ENCODE data around the gene APBB1IP.
"Not testable (repeated sequence)": the region's sequence is repeated elsewhere in the genome, so short reads cannot be mapped to it uniquely, and the experiment has no call there.

APBB1IP gene

GRCh38 chr10:26477501-26477900 is 39.4 kb downstream of the APBB1IP start:
- no peak for DNase-seq (ENCODE audit: low read depth in 2 of 2)

DNA sequence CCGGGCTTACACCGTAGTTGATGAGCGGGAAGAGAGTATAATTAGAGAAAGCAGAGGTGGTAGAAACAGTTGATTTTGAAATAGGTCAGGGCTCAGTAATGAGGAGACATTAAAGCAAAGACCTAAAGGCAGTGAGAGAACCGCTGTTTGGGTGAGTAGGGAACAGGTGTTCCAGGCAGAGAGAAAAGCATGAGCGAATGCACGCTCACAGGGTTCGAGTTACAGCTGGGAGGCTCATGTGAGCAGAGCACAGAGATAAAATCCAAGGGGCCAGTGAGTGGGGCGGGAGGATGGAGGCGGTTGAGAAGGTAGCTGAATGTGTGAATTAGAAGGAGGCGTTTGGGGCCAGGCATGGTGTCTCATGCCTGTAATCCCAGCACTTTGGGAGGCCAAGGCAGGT is 39.9 kb downstream of the APBB1IP start:
- DNase-seq (ENCODE audit: low read depth in 2 of 2) = no peak

GRCh38 chr10:26479766-26480492 is 41.8 kb downstream of the APBB1IP start:
- no peak for DNase-seq (ENCODE audit: low read depth in 2 of 2)

GRCh38 chr10:26481315-26481692 is 43.2 kb downstream of the APBB1IP start:
- DNase-seq (ENCODE audit: low read depth in 2 of 2) = no peak

- no peak for DNase-seq (ENCODE audit: low read depth in 2 of 2)
These were observed 43.9 kb downstream of the APBB1IP start for GRCh38 chr10:26481914-26482550.

DNA sequence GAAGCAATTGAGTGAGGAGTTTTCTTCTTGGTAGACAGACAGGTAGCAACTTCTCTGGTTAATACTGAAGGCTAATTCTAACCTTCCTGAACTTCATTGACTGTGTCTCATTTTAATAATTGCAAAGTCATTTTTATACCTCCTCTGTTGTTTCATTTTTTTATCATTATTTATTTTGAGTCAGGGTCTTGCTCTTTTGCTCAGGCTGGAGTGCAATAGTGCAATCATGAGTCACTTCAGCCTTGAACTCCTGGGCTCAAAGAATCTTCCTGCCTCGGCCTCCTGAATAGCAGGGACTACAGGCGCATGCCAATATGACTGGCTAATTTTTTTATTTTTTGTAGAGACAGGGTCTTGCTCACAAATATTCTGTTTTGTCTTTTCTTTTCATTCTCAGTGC is 45.4 kb downstream of the APBB1IP start:
- DNase-seq (ENCODE audit: low read depth in 2 of 2) = no peak

DNA sequence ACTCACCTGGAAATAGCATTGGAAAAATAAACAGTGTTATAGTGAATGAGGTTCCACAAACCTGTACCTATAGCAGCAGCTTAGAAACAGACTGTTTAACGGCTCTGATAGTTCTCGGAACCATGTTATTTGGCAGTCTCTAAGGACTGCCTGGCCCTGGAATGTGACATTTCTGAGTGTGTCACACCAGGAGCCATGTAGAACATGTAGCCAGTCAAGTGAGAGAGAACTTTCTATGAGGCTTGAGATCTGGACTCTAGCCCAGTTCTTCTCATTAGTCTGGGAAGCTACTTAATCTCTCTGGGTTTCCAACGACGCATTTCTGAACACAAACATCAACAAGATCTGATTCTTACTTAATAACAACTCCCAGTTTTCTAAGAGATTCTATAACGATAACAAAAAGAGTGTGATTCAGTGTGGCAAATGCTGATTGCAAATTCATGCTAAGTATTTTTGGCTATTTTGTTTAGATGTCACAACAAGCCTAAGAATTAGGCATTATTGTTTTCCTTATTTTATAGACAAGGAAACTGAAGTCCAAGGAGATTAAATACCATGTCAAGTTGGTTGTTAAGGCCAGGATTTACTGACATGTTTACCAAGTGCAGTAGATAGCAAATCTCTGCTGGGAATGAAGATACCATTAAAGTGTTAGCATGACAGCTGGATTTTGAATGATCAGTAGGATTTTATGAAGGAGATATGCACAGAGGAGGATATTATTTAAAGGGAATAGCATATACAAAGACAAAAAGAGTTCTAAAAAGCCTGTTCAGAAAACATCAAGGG is 47.2 kb downstream of the APBB1IP start:
- no peak for DNase-seq (ENCODE audit: low read depth in 2 of 2)

DNA sequence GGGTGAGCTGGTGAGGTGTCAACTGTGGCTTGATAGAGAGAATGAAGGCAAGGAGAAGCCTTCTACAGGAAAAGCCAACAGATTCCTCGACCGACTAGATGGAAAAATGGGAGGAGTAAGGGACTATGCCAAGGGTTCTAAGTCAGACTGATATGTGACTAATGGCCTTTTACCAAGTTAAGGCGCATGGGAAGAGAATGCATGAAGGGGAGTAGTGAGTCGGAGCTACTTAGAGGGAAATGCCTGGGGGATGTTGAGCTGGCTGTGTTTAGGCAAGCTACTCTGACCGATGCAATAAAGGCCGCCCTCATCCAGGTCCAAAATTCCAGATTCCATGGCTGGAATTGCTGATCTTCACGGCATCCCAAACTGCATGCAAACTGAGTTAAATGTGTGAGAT is 48.2 kb downstream of the APBB1IP start:
- no peak for DNase-seq (ENCODE audit: low read depth in 2 of 2)

- DNase-seq (ENCODE audit: low read depth in 2 of 2) = peak; percentile 58 to 62
These were observed 49.1 kb downstream of the APBB1IP start for GRCh38 chr10:26486990-26487850.

GRCh38 chr10:26488344-26488743 is 50.2 kb downstream of the APBB1IP start:
- no peak for DNase-seq (ENCODE audit: low read depth in 2 of 2)

GRCh38 chr10:26489081-26489480 is 50.9 kb downstream of the APBB1IP start:
- DNase-seq (ENCODE audit: low read depth in 2 of 2) = no peak

GRCh38 chr10:26490367-26490766 is 52.2 kb downstream of the APBB1IP start:
- not testable (repeated sequence) for DNase-seq (ENCODE audit: low read depth in 2 of 2)

DNA sequence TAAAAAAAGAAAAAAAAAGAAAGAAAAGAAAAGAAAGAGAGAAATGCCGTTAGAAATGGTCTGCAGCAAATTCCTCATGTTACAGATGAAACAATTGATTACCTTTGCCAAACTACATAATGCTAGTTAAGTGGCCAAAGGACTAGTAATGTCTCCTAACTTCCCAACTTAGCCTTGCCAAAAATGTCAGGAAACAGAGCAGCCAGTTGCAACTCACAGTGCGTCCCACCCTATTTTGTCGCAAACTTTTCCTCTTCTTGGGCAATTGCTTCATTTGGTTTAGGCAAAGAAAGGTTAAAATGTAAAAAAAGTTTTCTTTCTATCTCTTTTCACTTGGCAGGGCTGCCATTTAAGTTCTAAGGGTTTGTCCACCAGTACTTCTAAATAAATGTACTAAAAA is 53.1 kb downstream of the APBB1IP start:
- DNase-seq (ENCODE audit: low read depth in 2 of 2) = no peak

DNA sequence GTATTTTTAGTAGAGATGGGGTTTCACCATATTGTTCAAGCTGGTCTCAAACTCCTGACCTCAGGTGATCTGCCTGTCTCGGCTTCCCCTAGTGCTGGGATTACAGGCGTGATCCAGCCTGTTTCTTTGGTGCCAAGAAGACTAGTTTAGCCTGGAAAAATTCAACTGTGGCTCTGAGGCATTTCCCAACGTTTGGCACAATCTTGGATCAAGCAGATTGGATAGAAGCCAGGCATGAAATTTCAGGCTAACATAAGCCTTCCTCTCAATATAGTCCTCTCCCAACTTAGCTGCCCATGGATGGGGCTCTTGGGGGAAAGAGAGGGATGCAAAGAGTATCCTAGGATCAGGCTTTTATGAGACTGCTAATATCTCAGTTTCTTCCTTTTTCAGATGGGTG is 53.8 kb downstream of the APBB1IP start:
- no peak for DNase-seq (ENCODE audit: low read depth in 2 of 2)

DNA sequence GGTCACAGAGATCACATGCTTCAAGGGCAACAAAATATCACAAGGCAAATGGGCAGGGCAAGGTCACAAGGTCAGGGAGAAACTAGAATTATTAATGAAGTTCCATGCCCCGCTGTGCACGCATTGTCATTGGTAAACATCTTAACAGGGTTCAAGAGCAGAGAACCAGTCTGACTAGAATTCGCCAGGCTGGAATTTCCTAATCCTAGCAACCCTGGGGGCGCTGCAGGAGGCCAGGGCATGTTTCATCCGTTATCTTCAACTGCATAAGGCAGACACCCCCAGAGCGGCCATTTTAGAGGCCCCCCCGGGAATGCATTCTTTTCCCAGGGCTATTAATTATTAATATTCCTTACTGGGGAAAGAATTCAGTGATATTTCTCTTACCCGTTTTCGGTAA is 54.6 kb downstream of the APBB1IP start:
- not testable (repeated sequence) for DNase-seq (ENCODE audit: low read depth in 2 of 2)

DNA sequence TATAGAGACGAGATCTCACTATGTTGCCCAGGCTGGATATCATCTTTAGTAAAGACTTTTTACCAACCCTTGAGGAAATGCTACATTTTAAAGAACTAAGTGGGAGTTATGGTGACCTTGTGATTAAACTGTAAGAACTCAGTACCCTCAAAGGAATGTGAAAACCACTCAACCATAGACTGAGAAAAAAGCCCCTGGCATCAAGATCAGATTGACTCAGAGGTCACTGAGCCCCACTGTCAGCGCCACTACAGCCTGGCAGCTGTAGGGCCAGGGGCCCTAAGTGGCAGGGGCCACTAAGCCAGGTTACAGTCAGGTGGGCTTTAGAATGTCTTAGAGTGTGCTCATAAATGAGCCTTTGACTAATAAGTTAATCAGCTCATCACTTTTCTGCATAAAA is 55.9 kb downstream of the APBB1IP start:
- DNase-seq (ENCODE audit: low read depth in 2 of 2) = no peak

DNA sequence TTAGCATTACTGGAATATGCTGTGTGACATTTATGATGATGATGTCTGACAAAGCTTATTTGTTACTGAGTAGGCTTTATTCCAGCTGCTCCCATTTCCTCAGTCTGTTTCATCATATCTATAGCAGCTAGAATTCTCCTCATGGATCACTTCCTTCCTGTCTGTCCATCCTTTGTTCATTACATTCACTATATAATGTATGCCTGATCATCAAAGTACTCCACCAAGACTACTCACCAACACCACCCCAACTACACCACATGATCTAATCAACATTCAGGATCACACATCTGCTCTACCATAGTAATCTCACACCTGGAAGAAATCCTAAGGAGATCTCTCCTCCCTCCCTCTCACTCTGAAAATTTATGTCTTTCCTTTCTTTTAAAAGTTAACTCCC is 61.3 kb downstream of the APBB1IP start:
- DNase-seq (ENCODE audit: low read depth in 2 of 2) = no peak

GRCh38 chr10:26502986-26503385 is 64.8 kb downstream of the APBB1IP start:
- DNase-seq (ENCODE audit: low read depth in 2 of 2) = no peak

DNA sequence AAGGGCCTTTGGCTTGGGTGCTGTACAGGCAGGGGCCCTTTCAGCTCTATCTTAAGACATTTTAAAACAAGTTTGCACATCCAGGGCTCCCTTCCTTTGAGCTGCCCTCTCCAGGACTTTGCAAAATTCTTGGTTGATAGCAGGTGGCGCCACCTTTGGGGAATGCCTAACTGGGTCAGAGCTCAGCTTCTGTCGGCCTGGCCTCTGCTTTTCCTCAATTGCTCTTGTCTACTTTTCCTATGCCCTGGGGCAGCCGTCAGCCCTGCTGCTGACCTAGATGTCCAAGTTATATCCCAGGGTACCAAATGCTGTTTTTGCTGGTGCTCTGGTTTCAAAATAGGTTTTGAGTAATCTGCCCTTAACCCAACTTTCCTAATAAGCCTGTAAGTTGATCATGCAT is 65.8 kb downstream of the APBB1IP start:
- no peak for DNase-seq (ENCODE audit: low read depth in 2 of 2)

GRCh38 chr10:26504429-26504828 is 66.3 kb downstream of the APBB1IP start:
- not testable (repeated sequence) for DNase-seq (ENCODE audit: low read depth in 2 of 2)

DNA sequence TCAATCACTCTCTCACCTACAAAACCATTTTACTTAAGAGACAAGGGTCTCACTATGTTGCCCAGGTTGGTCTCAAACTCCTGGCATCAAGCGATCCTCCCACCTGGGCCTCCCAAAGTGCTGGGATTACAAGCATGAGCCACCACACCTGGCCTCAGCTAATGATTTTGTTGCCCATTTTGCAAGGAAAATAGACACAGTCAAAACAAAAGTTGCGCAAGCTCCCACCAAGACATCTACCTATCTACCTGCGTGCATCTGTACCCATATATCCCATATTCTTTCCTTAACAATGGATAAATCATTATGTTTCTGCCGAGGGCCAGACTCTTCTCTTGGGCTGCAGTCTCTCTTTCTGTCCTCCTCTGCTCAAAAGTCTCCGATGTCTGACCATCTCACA is 67.3 kb downstream of the APBB1IP start:
- DNase-seq (ENCODE audit: low read depth in 2 of 2) = no peak

- DNase-seq (ENCODE audit: low read depth in 2 of 2) = no peak
These were observed 68.6 kb downstream of the APBB1IP start for GRCh38 chr10:26506736-26507135.
